CD4-positive, alpha-beta T cell (primary cell): ENCODE measurements around the gene OR4N5. TPM values are rescaled to one million over a fixed set of nuclear protein-coding genes. Genes with fewer than 3 reads are reported as not detected.

Experiments
- ATAC-seq: fragments of 200-7000 bp; cut with Tn5 transposase; one replicate; pipeline ENCODE4 v1.10.0; 2022; ENCODE audit warnings: mild to moderate bottlenecking; ENCODE audit not compliant: poor library complexity
- CTCF ChIA-PET: fragments of 350-600 bp; sonication (Branson Sonifier 250); formaldehyde crosslinking; loops from one replicate; lab custom pipeline; 2021; ENCODE audit warnings: antibody characterized with exemption, inconsistent platforms; lab: Charles Lee
- POLR2A ChIA-PET: fragments of 350-600 bp; sonication (Branson Sonifier 250); formaldehyde crosslinking; loops from one replicate; lab custom pipeline; 2021; ENCODE audit warnings: antibody characterized with exemption, inconsistent platforms; lab: Charles Lee
- DNase-seq, 14 experiments: peaks; one replicate each; pipeline ENCODE4 v3.0.0-alpha.2; 2013 to 2020; ENCODE audit warnings: mixed read lengths in 2 of 14
- H3K27ac ChIP-seq, 2 donors: one replicate each; pipeline versions ENCODE4 v1.5.1 to v1.7.0; 2013; ENCODE audit warnings: low read length in 2 of 2, low read depth in 1 of 2, mild to moderate bottlenecking in 1 of 2
- H3K27me3 ChIP-seq, 2 experiments: 1 replicate in 1 of 2; 2 replicates in 1 of 2; pipeline versions ENCODE4 v1.6.1 to v1.7.0; 2013; ENCODE audit warnings: low read length in 2 of 2, control low read depth in 1 of 2, mild to moderate bottlenecking in 1 of 2, moderate library complexity in 1 of 2; ENCODE audit not compliant: insufficient read depth in 2 of 2, control insufficient read depth in 1 of 2
- H3K36me3 ChIP-seq: one replicate; pipeline ENCODE4 v1.6.1; 2013; ENCODE audit warnings: low read length, control low read depth; ENCODE audit not compliant: insufficient read depth
- H3K4me1 ChIP-seq: one replicate; pipeline ENCODE4 v1.6.1; 2013; ENCODE audit warnings: low read length, control low read depth; ENCODE audit not compliant: insufficient read depth
- H3K4me3 ChIP-seq: one replicate; pipeline ENCODE4 v1.5.1; 2013; ENCODE audit warnings: mild to moderate bottlenecking, low read length, moderate library complexity
- H3K9me3 ChIP-seq, 2 experiments: 1 replicate in 1 of 2; 2 replicates in 1 of 2; pipeline versions ENCODE4 v1.6.1 to v1.7.0; 2013; ENCODE audit warnings: low read length in 2 of 2, mild to moderate bottlenecking in 2 of 2, control low read depth in 1 of 2, moderate library complexity in 1 of 2; ENCODE audit not compliant: control insufficient read depth in 1 of 2, insufficient read depth in 1 of 2
- H3K27ac Mint-ChIP-seq: one replicate; pipeline ENCODE4 v1.8.0; 2020; ENCODE audit warnings: mixed read lengths
- H3K27me3 Mint-ChIP-seq: one replicate; pipeline ENCODE4 v1.8.0; 2021; ENCODE audit warnings: mixed read lengths
- H3K36me3 Mint-ChIP-seq: one replicate; pipeline ENCODE4 v1.8.0; 2021; ENCODE audit warnings: low read depth, mixed read lengths
- H3K4me1 Mint-ChIP-seq: one replicate; pipeline ENCODE4 v1.8.0; 2021; ENCODE audit warnings: low read depth, mixed read lengths
- H3K4me3 Mint-ChIP-seq: one replicate; pipeline ENCODE4 v1.8.0; 2020; ENCODE audit warnings: mild to moderate bottlenecking, mixed read lengths
- H3K9me3 Mint-ChIP-seq: one replicate; pipeline ENCODE4 v1.8.0; 2020; ENCODE audit warnings: mixed read lengths
- CTCF ChIP-seq: fragments of 200-600 bp; IDR thresholded peaks from one replicate; pipeline ENCODE4 v1.8.0; 2022; ENCODE audit warnings: antibody characterized with exemption, mild to moderate bottlenecking
- intact Hi-C, 2 experiments: fragments of 100-400 bp; cut with DNase I in 1 of 2; cut with micrococcal nuclease in 1 of 2; formaldehyde crosslinking; loops; one replicate each; pipeline versions ENCODE4 v1.15.1 to v1.9.0; 2023 to 2025; cut with DNase I, micrococcal nuclease
- total RNA-seq, 174 experiments: library from RNA in 2 of 174; stranded (reverse) in 2 of 174; gene quantifications; one replicate each; pipeline ENCODE4 v1.2.3 and lab custom pipeline; 2021 to 2026

The OR4N5 gene
- total RNA-seq, 2 experiments from 2014 or later, result not detected

- H3K27ac Mint-ChIP-seq, result no peak overlapping the region
Measured at GRCh38 chr14:20176330-20176729, 37.7 kb downstream of the OR4N5 start.

GRCh38 chr14:20177433-20177974, 38.9 kb downstream of the OR4N5 start:
- Mint-ChIP-seq H3K4me1 (no peaks in the 10 kb centered on the region), H3K27ac (no peak overlapping the region), H3K27me3 (peaks cover 8% of the 10 kb centered on the region), H3K4me3 (no peak overlapping the region), H3K36me3 (no peaks in the 10 kb centered on the region), H3K9me3 (no peaks in the 10 kb centered on the region)
- ChIA-PET POLR2A (no interaction called here), CTCF (no interaction called here)
- Histone ChIP-seq H3K27ac (no peak overlapping the region), H3K9me3 (no peaks in the 10 kb centered on the region), H3K36me3 (no peaks in the 10 kb centered on the region), H3K4me3 (no peak overlapping the region), H3K27me3 (no peaks in the 10 kb centered on the region), H3K4me1 (no peaks in the 10 kb centered on the region)
- no peak for ATAC-seq
- intact Hi-C loops, result no loop called here
- TF ChIP-seq CTCF, result no peak
- no peak for DNase-seq

More at GRCh38 chr14:20176330-20176729, 37.7 kb downstream of the OR4N5 start:
- Mint-ChIP-seq H3K4me1 (no peaks in the 10 kb centered on the region), H3K4me3 (no peak overlapping the region), H3K27me3 (peaks cover 8% of the 10 kb centered on the region), H3K9me3 (no peaks in the 10 kb centered on the region), H3K36me3 (no peaks in the 10 kb centered on the region)
- POLR2A ChIA-PET, result no interaction called here
- no peak for TF ChIP-seq CTCF
- Histone ChIP-seq H3K36me3 (no peaks in the 10 kb centered on the region), H3K4me1 (no peaks in the 10 kb centered on the region), H3K9me3 (no peaks in the 10 kb centered on the region), H3K27me3 (no peaks in the 10 kb centered on the region), H3K27ac (no peak overlapping the region), H3K4me3 (no peak overlapping the region)
- no peak for ATAC-seq
- CTCF ChIA-PET, result no interaction called here
- intact Hi-C loops, result no loop called here
- no peak for DNase-seq

GRCh38 chr14:20179218-20179617, 40.6 kb downstream of the OR4N5 start:
- Mint-ChIP-seq H3K4me3 (no peak overlapping the region), H3K9me3 (no peaks in the 10 kb centered on the region), H3K36me3 (no peaks in the 10 kb centered on the region), H3K27ac (no peak overlapping the region), H3K4me1 (no peaks in the 10 kb centered on the region), H3K27me3 (peaks cover 8% of the 10 kb centered on the region)
- DNase-seq (peak in 3 of 14 experiments; percentile 6 to 21 (median 7)), ATAC-seq (no peak)
- POLR2A ChIA-PET, result no interaction called here
- Histone ChIP-seq H3K27me3 (no peaks in the 10 kb centered on the region), H3K9me3 (no peaks in the 10 kb centered on the region), H3K4me1 (no peaks in the 10 kb centered on the region), H3K4me3 (no peak overlapping the region), H3K36me3 (no peaks in the 10 kb centered on the region), H3K27ac (no peak overlapping the region)
- intact Hi-C loops, result no loop called here
- CTCF ChIA-PET, result no interaction called here
- TF ChIP-seq CTCF, result no peak
